ENCODE data around the gene MTSS2. TPM values are rescaled to one million over a fixed set of nuclear protein-coding genes. Genes with fewer than 3 reads are reported as not detected.
"Not testable (repeated sequence)": the region's sequence is repeated elsewhere in the genome, so short reads cannot be mapped to it uniquely, and the experiment has no call there.

The MTSS2 gene
- total RNA-seq, 1 donor from 2014 or later: 0.43 TPM

- intact Hi-C loops (cut with micrococcal nuclease): loop anchor here (10.0 kb wide), 1 partner anchor 281 kb away; no protein-coding TSS in a partner anchor
Measured at GRCh38 chr16:70656065-70656711, 29.7 kb downstream of the MTSS2 start.

GRCh38 chr16:70653809-70654771, 31.8 kb downstream of the MTSS2 start:
- intact Hi-C loops (cut with micrococcal nuclease): loop anchor here (1.0 to 10.0 kb wide), 4 partner anchors 77 to 323 kb away; no protein-coding TSS in a partner anchor

- intact Hi-C loops (cut with micrococcal nuclease): loop anchor here (1.0 to 10.0 kb wide), 4 partner anchors 76 to 322 kb away; no protein-coding TSS in a partner anchor
Measured at GRCh38 chr16:70653406-70653805, 32.4 kb downstream of the MTSS2 start.

GRCh38 chr16:70652322-70652721, 33.5 kb downstream of the MTSS2 start:
- intact Hi-C loops (cut with micrococcal nuclease): loop anchor here (5.0 to 10.0 kb wide), 2 partner anchors 75 to 278 kb away; no protein-coding TSS in a partner anchor

- intact Hi-C loops (cut with micrococcal nuclease): loop anchor here (5.0 to 10.0 kb wide), 2 partner anchors 74 to 277 kb away; no protein-coding TSS in a partner anchor
Measured at GRCh38 chr16:70651524-70651923, 34.3 kb downstream of the MTSS2 start.

- intact Hi-C loops (cut with micrococcal nuclease): loop anchor here (5.0 to 10.0 kb wide), 2 partner anchors 73 to 275 kb away; no protein-coding TSS in a partner anchor
Measured at GRCh38 chr16:70650216-70650615, 35.6 kb downstream of the MTSS2 start.

GRCh38 chr16:70649300-70649699, 36.6 kb downstream of the MTSS2 start:
- intact Hi-C loops (cut with micrococcal nuclease): no loop called here

GRCh38 chr16:70648606-70649005, 37.2 kb downstream of the MTSS2 start:
- intact Hi-C loops (cut with micrococcal nuclease): no loop called here

- intact Hi-C loops (cut with micrococcal nuclease): no loop called here
Measured at GRCh38 chr16:70647441-70648359, 38.2 kb downstream of the MTSS2 start.

- intact Hi-C loops (cut with micrococcal nuclease): no loop called here
Measured at GRCh38 chr16:70646260-70647241, 39.3 kb downstream of the MTSS2 start, which contains the start of gene IL34. TSS of gene IL34 (plus strand) at chr16:70646559. CDS start at chr16:70646948, 389 bp downstream.

- intact Hi-C loops (cut with micrococcal nuclease): no loop called here
Measured at GRCh38 chr16:70644763-70645597, 40.9 kb downstream of the MTSS2 start.

GRCh38 chr16:70643264-70643663, 42.6 kb downstream of the MTSS2 start:
- intact Hi-C loops (cut with micrococcal nuclease): not testable (repeated sequence)

GRCh38 chr16:70642633-70643032, 43.2 kb downstream of the MTSS2 start:
- intact Hi-C loops (cut with micrococcal nuclease): no loop called here

- intact Hi-C loops (cut with micrococcal nuclease): no loop called here
Measured at GRCh38 chr16:70638814-70639792, 46.8 kb downstream of the MTSS2 start.
